HEK293 (cell line): ENCODE data around the gene PIPOX.

Experiments used
- CTCF ChIA-PET: fragments of 350-600 bp; formaldehyde crosslinking; extraction: SDS; loops from one replicate; lab custom pipeline; 2021; ENCODE audit warnings: antibody characterized with exemption; lab: Yijun Ruan, JAX
- POLR2A ChIA-PET: fragments of 300-600 bp; formaldehyde crosslinking; extraction: SDS; loops from one replicate; lab custom pipeline; 2020; ENCODE audit warnings: antibody characterized with exemption, inconsistent platforms; lab: Yijun Ruan, JAX
- H3K27ac ChIP-seq: fragments of 200-500 bp; sonication (Bioruptor generic); 2 replicates; pipeline ENCODE4 v1.5.1; 2014; ENCODE audit warnings: low read depth, low read length, control low read depth, inconsistent platforms; ENCODE audit errors: extremely low read depth
- H3K36me3 ChIP-seq, 2 experiments: fragments of 200-500 bp in 1 of 2; sonication (Bioruptor generic) in 1 of 2; 1 replicate in 1 of 2; 2 replicates in 1 of 2; pipeline ENCODE4 v1.5.1; 2014 to 2017; ENCODE audit warnings: inconsistent platforms in 2 of 2, low read length in 2 of 2; ENCODE audit not compliant: control insufficient read depth in 2 of 2, insufficient read depth in 1 of 2
- H3K4me1 ChIP-seq: fragments of 200-500 bp; sonication (Bioruptor generic); 2 replicates; pipeline ENCODE4 v1.5.1; 2014; ENCODE audit warnings: mild to moderate bottlenecking, low read length, inconsistent platforms; ENCODE audit not compliant: control insufficient read depth, insufficient read depth
- H3K4me3 ChIP-seq: 2 replicates; pipeline ENCODE4 v1.5.1; 2011; ENCODE audit warnings: low read depth, mild to moderate bottlenecking, control low read depth, low read length, moderate library complexity
- H3K9me3 ChIP-seq: fragments of 200-500 bp; sonication (Bioruptor generic); 2 replicates; pipeline ENCODE4 v1.5.1; 2014; ENCODE audit warnings: low read depth, low read length, inconsistent platforms; ENCODE audit not compliant: control insufficient read depth, insufficient read depth
- BCL11A ChIP-seq: fragments of 450-650 bp; formaldehyde crosslinking; IDR thresholded peaks from 2 replicates; pipeline ENCODE4 v1.5.1; 2016; ENCODE audit warnings: low read depth, missing biosample characterization, missing genetic modification characterization
- HIC1 ChIP-seq: fragments of 450-650 bp; formaldehyde crosslinking; IDR thresholded peaks from 2 replicates; pipeline ENCODE4 v1.5.1; 2016; ENCODE audit warnings: missing biosample characterization, missing genetic modification characterization
- IKZF3 ChIP-seq: fragments of 450-650 bp; IDR thresholded peaks from 2 replicates; pipeline ENCODE4 v1.5.0; 2018; ENCODE audit warnings: missing biosample characterization, mild to moderate bottlenecking, missing genetic modification characterization, moderate library complexity
- KLF9 ChIP-seq: fragments of 450-650 bp; formaldehyde crosslinking; IDR thresholded peaks from 2 replicates; pipeline ENCODE4 v1.5.1; 2016; ENCODE audit warnings: missing biosample characterization, missing genetic modification characterization, low read depth
- OSR2 ChIP-seq: fragments of 450-650 bp; formaldehyde crosslinking; IDR thresholded peaks from 2 replicates; pipeline ENCODE4 v1.5.1; 2016; ENCODE audit warnings: missing biosample characterization, missing genetic modification characterization
- SETDB1 ChIP-seq: IDR thresholded peaks from one replicate; pipeline ENCODE4 v1.6.1; 2017; ENCODE audit warnings: mild to moderate bottlenecking, low read length, moderate library complexity, mixed read lengths; ENCODE audit not compliant: insufficient read length
- WT1 ChIP-seq: fragments of 450-650 bp; formaldehyde crosslinking; IDR thresholded peaks from 2 replicates; pipeline ENCODE4 v1.5.1; 2016; ENCODE audit warnings: missing biosample characterization, missing genetic modification characterization
- ZBTB17 ChIP-seq: fragments of 450-650 bp; formaldehyde crosslinking; IDR thresholded peaks from 2 replicates; pipeline ENCODE4 v1.5.1; 2016; ENCODE audit warnings: missing biosample characterization, missing genetic modification characterization
- ZEB2 ChIP-seq: fragments of 450-650 bp; formaldehyde crosslinking; IDR thresholded peaks from 2 replicates; pipeline ENCODE4 v1.5.1; 2016; ENCODE audit warnings: missing biosample characterization, missing genetic modification characterization
- ZFP41 ChIP-seq: fragments of 450-650 bp; formaldehyde crosslinking; IDR thresholded peaks from 2 replicates; pipeline ENCODE4 v1.5.1; 2016; ENCODE audit warnings: missing biosample characterization, missing genetic modification characterization, borderline replicate concordance
- ZFP69B ChIP-seq: fragments of 450-650 bp; formaldehyde crosslinking; IDR thresholded peaks from 2 replicates; pipeline ENCODE4 v1.5.1; 2016; ENCODE audit warnings: missing biosample characterization, missing genetic modification characterization
- ZNF133 ChIP-seq: fragments of 450-650 bp; formaldehyde crosslinking; IDR thresholded peaks from 2 replicates; pipeline ENCODE4 v1.5.1; 2016; ENCODE audit warnings: missing biosample characterization, missing genetic modification characterization
- ZNF140 ChIP-seq: fragments of 450-650 bp; formaldehyde crosslinking; IDR thresholded peaks from 2 replicates; pipeline ENCODE4 v1.5.1; 2016; ENCODE audit warnings: missing biosample characterization, missing genetic modification characterization
- ZNF221 ChIP-seq: fragments of 450-650 bp; formaldehyde crosslinking; IDR thresholded peaks from 2 replicates; pipeline ENCODE4 v1.5.1; 2017; ENCODE audit warnings: missing biosample characterization, missing genetic modification characterization, borderline replicate concordance
- ZNF274 ChIP-seq, 2 experiments: fragments of 200-500 bp in 1 of 2; fragments of 450-650 bp in 1 of 2; sonication (Bioruptor generic) in 1 of 2; formaldehyde crosslinking in 1 of 2; IDR thresholded peaks; 2 replicates each; pipeline versions ENCODE4 v1.5.1 to v1.6.1; 2014 to 2016; ENCODE audit warnings: borderline replicate concordance in 1 of 2, inconsistent platforms in 1 of 2, low read length in 1 of 2, missing biosample characterization in 1 of 2, missing genetic modification characterization in 1 of 2
- ZNF324 ChIP-seq: fragments of 450-650 bp; formaldehyde crosslinking; IDR thresholded peaks from 2 replicates; pipeline ENCODE4 v1.5.1; 2016; ENCODE audit warnings: missing biosample characterization, missing genetic modification characterization
- ZNF335 ChIP-seq: fragments of 450-650 bp; formaldehyde crosslinking; conservative IDR thresholded peaks from 2 replicates; pipeline ENCODE4 v1.5.1; 2016; ENCODE audit warnings: missing biosample characterization, missing genetic modification characterization
- ZNF362 ChIP-seq: fragments of 450-650 bp; formaldehyde crosslinking; IDR thresholded peaks from 2 replicates; pipeline ENCODE4 v1.5.1; 2016; ENCODE audit warnings: missing biosample characterization, missing genetic modification characterization
- ZNF433 ChIP-seq: fragments of 450-650 bp; formaldehyde crosslinking; IDR thresholded peaks from 2 replicates; pipeline ENCODE4 v1.5.1; 2016; ENCODE audit warnings: missing biosample characterization, missing genetic modification characterization, low read depth
- ZNF514 ChIP-seq: fragments of 450-650 bp; formaldehyde crosslinking; IDR thresholded peaks from 2 replicates; pipeline ENCODE4 v1.5.1; 2016; ENCODE audit warnings: missing biosample characterization, missing genetic modification characterization
- ZNF529 ChIP-seq: fragments of 450-650 bp; formaldehyde crosslinking; IDR thresholded peaks from 2 replicates; pipeline ENCODE4 v1.5.1; 2017; ENCODE audit warnings: missing genetic modification characterization, missing biosample characterization; ENCODE audit not compliant: insufficient replicate concordance
- ZNF791 ChIP-seq: fragments of 450-650 bp; formaldehyde crosslinking; IDR thresholded peaks from 2 replicates; pipeline ENCODE4 v1.5.1; 2016; ENCODE audit warnings: missing biosample characterization, missing genetic modification characterization
- TF ChIP-seq, protein P1 (sequence below): fragments of 450-650 bp; formaldehyde crosslinking; IDR thresholded peaks from 2 replicates; pipeline ENCODE4 v1.5.1; 2016; ENCODE audit warnings: missing biosample characterization, missing genetic modification characterization

Gene PIPOX

DNA sequence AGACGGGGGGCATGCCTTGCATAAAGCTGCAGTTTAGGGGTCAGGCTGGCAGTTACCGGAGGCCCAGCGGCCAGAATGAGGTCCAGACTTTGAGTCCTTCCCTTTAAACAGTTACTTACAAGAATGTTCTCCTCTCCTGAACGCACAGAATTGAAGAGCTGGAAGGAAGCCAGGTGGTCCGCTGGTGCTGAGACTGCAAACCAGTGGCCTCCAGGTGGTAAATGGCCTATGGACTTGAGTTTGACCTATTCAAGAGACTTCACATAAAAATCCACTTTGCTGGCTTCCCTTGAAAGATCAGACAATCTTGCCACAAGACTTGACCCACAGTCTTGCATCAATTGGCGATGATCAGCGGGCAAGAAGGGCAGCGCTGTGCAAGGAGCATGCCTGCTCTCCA, 22.4 kb upstream of the PIPOX start:
- no peaks in the 10 kb centered on the region for H3K36me3 ChIP-seq
- no peak for TF ChIP-seq WT1 (tag by site-specific recombination)
- no peak for TF ChIP-seq ZFP41 (tag by site-specific recombination)
- TF ChIP-seq ZNF274 (IDR thresholded peaks at IDR 0.05; ENCODE audit: low read length) = no peak
- no peak for TF ChIP-seq ZNF274 (tag by site-specific recombination; IDR thresholded peaks at IDR 0.05; ENCODE audit: borderline replicate concordance)
- no peak for TF ChIP-seq ZEB2 (tag by site-specific recombination)
- no peak for TF ChIP-seq ZFP69B (tag by site-specific recombination)
- TF ChIP-seq KLF9 (tag by site-specific recombination) = no peak
- TF ChIP-seq ZNF362 = no peak
- TF ChIP-seq SETDB1 = no peak
- no peak for TF ChIP-seq ZNF335 (tag by site-specific recombination)
- CTCF ChIA-PET = interaction anchor here (0.5 to 1.5 kb wide), 2 partner anchors 47 to 91 kb away, joined by 3 to 5 read pairs; no protein-coding TSS in a partner anchor
- POLR2A ChIA-PET = no interaction called here
- no peaks in the 10 kb centered on the region for H3K4me1 ChIP-seq
- no peak overlapping the region for H3K27ac ChIP-seq
- H3K9me3 ChIP-seq = no peaks in the 10 kb centered on the region
- H3K4me3 ChIP-seq = no peak overlapping the region

DNA sequence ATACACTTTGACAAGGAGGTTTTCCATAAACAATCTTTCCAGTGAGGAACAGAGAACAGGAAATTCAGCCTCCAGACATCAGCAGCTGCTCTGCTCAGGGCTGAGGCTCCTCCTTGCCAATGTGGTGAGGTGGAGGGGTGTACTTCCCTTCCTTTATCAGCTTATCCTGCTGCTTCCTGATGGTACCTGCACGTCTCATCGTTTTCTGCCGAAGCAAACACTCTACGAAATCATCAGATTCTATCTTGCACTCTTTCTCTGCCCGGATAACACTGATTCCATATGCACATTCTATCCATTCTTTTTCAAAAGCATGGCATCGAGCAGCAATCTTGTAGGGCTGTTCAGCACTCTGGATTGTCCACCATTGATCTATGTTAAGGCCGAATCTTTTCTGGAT, 21.7 kb upstream of the PIPOX start:
- TF ChIP-seq ZBTB17 (0 out of 2 replicates have a peak, but pooled peaks have one; percentile 27), ZNF140 (tag by site-specific recombination) (no peak)
- Histone ChIP-seq H3K4me3 (no peak overlapping the region), H3K9me3 (no peaks in the 10 kb centered on the region), H3K27ac (no peak overlapping the region), H3K4me1 (no peaks in the 10 kb centered on the region), H3K36me3 (no peaks in the 10 kb centered on the region)
- CTCF ChIA-PET = no interaction called here
- POLR2A ChIA-PET = no interaction called here

- no peaks in the 10 kb centered on the region for H3K4me1 ChIP-seq
- ChIA-PET POLR2A (no interaction called here), CTCF (no interaction called here)
- no peaks in the 10 kb centered on the region for H3K9me3 ChIP-seq
- H3K27ac ChIP-seq = no peak overlapping the region
- no peaks in the 10 kb centered on the region for H3K36me3 ChIP-seq
- no peak overlapping the region for H3K4me3 ChIP-seq
- TF ChIP-seq HIC1 (tag by site-specific recombination) (no peak), ZFP69B (tag by site-specific recombination) (no peak), ZNF514 (tag by site-specific recombination) (no peak), ZNF529 (tag by site-specific recombination) (no peak), ZNF221 (tag by site-specific recombination) (no peak), ZNF324 (tag by site-specific recombination) (no peak), OSR2 (no peak), IKZF3 (tag by site-specific recombination) (no peak), ZNF133 (tag by site-specific recombination) (no peak), ZNF791 (tag by site-specific recombination) (no peak), ZNF433 (tag by site-specific recombination) (no peak), BCL11A (tag by site-specific recombination) (no peak)
- TF ChIP-seq, protein P1, sequence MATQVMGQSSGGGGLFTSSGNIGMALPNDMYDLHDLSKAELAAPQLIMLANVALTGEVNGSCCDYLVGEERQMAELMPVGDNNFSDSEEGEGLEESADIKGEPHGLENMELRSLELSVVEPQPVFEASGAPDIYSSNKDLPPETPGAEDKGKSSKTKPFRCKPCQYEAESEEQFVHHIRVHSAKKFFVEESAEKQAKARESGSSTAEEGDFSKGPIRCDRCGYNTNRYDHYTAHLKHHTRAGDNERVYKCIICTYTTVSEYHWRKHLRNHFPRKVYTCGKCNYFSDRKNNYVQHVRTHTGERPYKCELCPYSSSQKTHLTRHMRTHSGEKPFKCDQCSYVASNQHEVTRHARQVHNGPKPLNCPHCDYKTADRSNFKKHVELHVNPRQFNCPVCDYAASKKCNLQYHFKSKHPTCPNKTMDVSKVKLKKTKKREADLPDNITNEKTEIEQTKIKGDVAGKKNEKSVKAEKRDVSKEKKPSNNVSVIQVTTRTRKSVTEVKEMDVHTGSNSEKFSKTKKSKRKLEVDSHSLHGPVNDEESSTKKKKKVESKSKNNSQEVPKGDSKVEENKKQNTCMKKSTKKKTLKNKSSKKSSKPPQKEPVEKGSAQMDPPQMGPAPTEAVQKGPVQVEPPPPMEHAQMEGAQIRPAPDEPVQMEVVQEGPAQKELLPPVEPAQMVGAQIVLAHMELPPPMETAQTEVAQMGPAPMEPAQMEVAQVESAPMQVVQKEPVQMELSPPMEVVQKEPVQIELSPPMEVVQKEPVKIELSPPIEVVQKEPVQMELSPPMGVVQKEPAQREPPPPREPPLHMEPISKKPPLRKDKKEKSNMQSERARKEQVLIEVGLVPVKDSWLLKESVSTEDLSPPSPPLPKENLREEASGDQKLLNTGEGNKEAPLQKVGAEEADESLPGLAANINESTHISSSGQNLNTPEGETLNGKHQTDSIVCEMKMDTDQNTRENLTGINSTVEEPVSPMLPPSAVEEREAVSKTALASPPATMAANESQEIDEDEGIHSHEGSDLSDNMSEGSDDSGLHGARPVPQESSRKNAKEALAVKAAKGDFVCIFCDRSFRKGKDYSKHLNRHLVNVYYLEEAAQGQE (tag by site-specific recombination) = no peak
These were observed 20.9 kb upstream of the PIPOX start for GRCh38 chr17:29022074-29022473.
